Endothelial cell (in vitro differentiated cells): ENCODE measurements around the gene KLHL40. TPM values are rescaled to one million over a fixed set of nuclear protein-coding genes. Genes with fewer than 3 reads are reported as not detected.

ENCODE experiments used
- DNase-seq: peaks from one replicate; pipeline ENCODE4 v3.0.0; 2021; ENCODE audit warnings: low spot score
- H3K27ac Mint-ChIP-seq: one replicate; pipeline ENCODE4 v1.8.0; 2021; ENCODE audit warnings: mixed read lengths, inconsistent platforms; ENCODE audit not compliant: unreplicated experiment
- H3K27me3 Mint-ChIP-seq: one replicate; pipeline ENCODE4 v1.8.0; 2021; ENCODE audit warnings: mild to moderate bottlenecking, moderate library complexity, mixed read lengths, inconsistent platforms; ENCODE audit not compliant: unreplicated experiment
- H3K36me3 Mint-ChIP-seq: one replicate; pipeline ENCODE4 v1.8.0; 2021; ENCODE audit warnings: mild to moderate bottlenecking, low read depth, mixed read lengths, inconsistent platforms; ENCODE audit not compliant: unreplicated experiment
- H3K4me1 Mint-ChIP-seq: one replicate; pipeline ENCODE4 v1.8.0; 2021; ENCODE audit warnings: mild to moderate bottlenecking, mixed read lengths, inconsistent platforms; ENCODE audit not compliant: unreplicated experiment
- H3K4me3 Mint-ChIP-seq: one replicate; pipeline ENCODE4 v1.8.0; 2021; ENCODE audit warnings: mild to moderate bottlenecking, mixed read lengths, inconsistent platforms; ENCODE audit not compliant: unreplicated experiment
- H3K9me3 Mint-ChIP-seq: one replicate; pipeline ENCODE4 v1.8.0; 2021; ENCODE audit warnings: mixed read lengths, inconsistent platforms; ENCODE audit not compliant: unreplicated experiment
- CTCF ChIP-seq: fragments of 200-600 bp; sonication (generic); IDR thresholded peaks from one replicate; pipeline ENCODE4 v1.5.0; 2021; ENCODE audit warnings: antibody characterized with exemption; ENCODE audit not compliant: unreplicated experiment
- total RNA-seq: library from RNA; stranded (reverse); fragmentation: NEBNext Ultra II Directional; extraction: Animal tissue kit (Norgen Biotek cat#: 25700); gene quantifications from one replicate; pipeline ENCODE4 v1.2.1, GENCODE V29; 2021; ENCODE audit not compliant: unreplicated experiment

Gene KLHL40
- total RNA-seq, 1 donor from 2014 or later = not detected

DNA sequence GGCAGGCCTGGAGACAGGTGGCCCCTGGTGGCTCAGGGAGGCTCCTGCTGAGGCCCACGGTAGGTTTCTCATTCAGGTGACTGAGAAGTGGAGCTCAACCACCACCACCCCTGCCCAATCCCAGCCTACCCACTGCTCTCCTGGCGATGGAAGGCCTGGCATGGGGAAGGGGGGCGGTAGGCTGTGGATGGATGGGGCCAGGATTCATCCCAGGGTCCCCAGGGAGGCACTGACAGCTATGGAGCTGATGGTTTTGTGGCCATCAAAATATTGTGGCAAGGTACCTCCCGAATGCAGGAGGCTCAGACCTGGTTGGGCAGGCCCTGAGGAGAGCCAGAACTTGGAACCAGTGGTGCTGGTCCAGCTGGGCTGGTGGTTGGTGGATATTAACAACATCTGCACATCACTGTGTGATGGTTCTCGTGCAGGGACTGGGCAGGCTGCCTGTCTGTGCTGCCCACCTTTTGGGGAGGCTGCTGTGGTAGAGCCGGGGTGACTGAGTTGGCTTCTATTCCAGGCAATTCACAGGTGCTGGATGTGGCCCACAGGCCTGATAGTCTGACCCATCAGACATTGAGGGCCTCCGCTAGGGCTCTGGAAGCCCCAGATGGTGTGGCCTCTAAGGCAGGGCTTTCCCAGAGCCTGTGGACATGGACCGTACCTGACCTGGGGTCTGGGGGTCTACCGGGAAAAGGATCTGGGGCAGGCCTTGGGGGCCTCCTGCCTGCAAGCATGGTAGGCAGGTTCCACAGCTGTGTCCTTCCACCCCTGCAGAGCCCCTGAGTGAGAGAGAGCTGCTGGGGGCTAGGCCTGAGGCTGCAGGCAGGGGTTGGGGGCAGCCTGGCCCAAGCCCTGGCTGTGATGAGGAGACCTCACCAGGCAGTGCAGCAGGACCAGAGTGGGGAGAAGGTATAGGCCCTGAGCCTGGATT lies 28.4 kb upstream of the KLHL40 start:
- Mint-ChIP-seq H3K27me3 (peaks cover 30% of the 10 kb centered on the region), H3K4me3 (no peak overlapping the region), H3K36me3 (peaks cover 13% of the 10 kb centered on the region), H3K4me1 (peaks cover 31% of the 10 kb centered on the region), H3K9me3 (no peaks in the 10 kb centered on the region), H3K27ac (no peak overlapping the region)
- no peak for DNase-seq
- TF ChIP-seq CTCF = no peak

GRCh38 chr3:42657675-42658074 lies 27.7 kb upstream of the KLHL40 start:
- DNase-seq = no peak
- Mint-ChIP-seq H3K27me3 (peaks cover 28% of the 10 kb centered on the region), H3K9me3 (no peaks in the 10 kb centered on the region), H3K27ac (no peak overlapping the region), H3K4me1 (peaks cover 23% of the 10 kb centered on the region), H3K36me3 (peaks cover 13% of the 10 kb centered on the region), H3K4me3 (no peak overlapping the region)
- no peak for TF ChIP-seq CTCF

- Mint-ChIP-seq H3K4me1 (peaks cover 19% of the 10 kb centered on the region), H3K36me3 (peaks cover 13% of the 10 kb centered on the region), H3K27me3 (peaks cover 26% of the 10 kb centered on the region), H3K9me3 (no peaks in the 10 kb centered on the region), H3K27ac (no peak overlapping the region), H3K4me3 (no peak overlapping the region)
- no peak for DNase-seq
- no peak for TF ChIP-seq CTCF
Measured at GRCh38 chr3:42658091-42658770, 27.1 kb upstream of the KLHL40 start.

DNA sequence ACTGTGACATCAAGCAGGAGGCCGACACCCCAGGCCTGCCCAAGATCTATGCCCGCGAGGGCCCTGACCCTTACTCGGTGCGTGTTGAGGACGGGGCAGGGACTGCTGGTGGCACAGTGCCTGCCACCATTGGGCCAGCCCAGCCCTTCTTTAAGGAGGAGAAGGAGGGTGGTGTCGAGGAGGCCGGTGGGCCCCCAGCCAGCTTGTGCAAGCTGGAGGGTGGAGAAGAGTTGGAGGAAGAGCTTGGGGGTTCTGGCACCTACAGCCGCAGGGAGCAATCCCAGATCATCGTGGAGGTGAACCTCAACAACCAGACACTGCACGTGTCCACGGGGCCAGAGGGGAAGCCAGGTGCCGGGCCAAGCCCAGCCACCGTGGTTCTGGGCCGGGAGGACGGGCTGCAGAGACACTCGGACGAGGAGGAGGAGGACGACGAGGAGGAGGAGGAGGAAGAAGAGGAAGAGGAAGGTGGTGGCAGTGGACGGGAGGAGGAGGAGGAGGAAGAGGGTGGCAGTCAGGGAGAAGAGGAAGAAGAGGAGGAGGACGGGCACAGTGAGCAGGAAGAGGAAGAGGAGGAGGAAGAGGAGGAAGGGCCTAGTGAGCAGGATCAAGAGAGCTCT lies 26.5 kb upstream of the KLHL40 start:
- peaks cover 26% of the 10 kb centered on the region for H3K27me3 Mint-ChIP-seq
- no peaks in the 10 kb centered on the region for H3K9me3 Mint-ChIP-seq
- H3K4me3 Mint-ChIP-seq = no peak overlapping the region
- DNase-seq = no peak
- no peak overlapping the region for H3K27ac Mint-ChIP-seq
- H3K36me3 Mint-ChIP-seq = peaks cover 13% of the 10 kb centered on the region
- peaks cover 18% of the 10 kb centered on the region for H3K4me1 Mint-ChIP-seq
- TF ChIP-seq CTCF = no peak
